C4-2B (cell line): ENCODE data around the gene UTS2R.
"Not testable (repeated sequence)": the region's sequence is repeated elsewhere in the genome, so short reads cannot be mapped to it uniquely, and the experiment has no call there.

Experiments
- CTCF ChIP-seq: fragments of 450-650 bp; conservative IDR thresholded peaks from 2 replicates; pipeline ENCODE4 v1.5.1; 2017; ENCODE audit warnings: mild to moderate bottlenecking
- ZFX ChIP-seq: fragments of 450-650 bp; IDR thresholded peaks from 2 replicates; pipeline ENCODE4 v1.6.1; 2017

GRCh38 chr17:82382220-82382932 lies 10.8 kb downstream of the UTS2R start:
- not testable (repeated sequence) for TF ChIP-seq CTCF, ZFX
